Activated T-helper 2 cell treated with anti-CD3 and anti-CD28 coated beads, Interferon-gamma antibody, Interleukin-2, Interleukin-4, amounts not matched to agents 10 μg/mL and 5 μg/mL and 100 μg/mL, durations not matched to agents 14 hours and 24 hours and 36 hours (primary cell): Measurements from ENCODE around the gene PTPN6. TPM values are rescaled to one million over a fixed set of nuclear protein-coding genes. Genes with fewer than 3 reads are reported as not detected.
"Not testable (repeated sequence)": the region's sequence is repeated elsewhere in the genome, so short reads cannot be mapped to it uniquely, and the experiment has no call there.

Experiments used
- DNase-seq: peaks from one replicate; pipeline ENCODE4 v3.0.0; 2021; ENCODE audit warnings: low spot score
- H3K27ac Mint-ChIP-seq: one replicate; pipeline ENCODE4 v1.8.0; 2021; ENCODE audit warnings: mixed read lengths
- H3K27me3 Mint-ChIP-seq: one replicate; pipeline ENCODE4 v1.8.0; 2021; ENCODE audit warnings: low read depth, mixed read lengths
- H3K36me3 Mint-ChIP-seq: one replicate; pipeline ENCODE4 v1.8.0; 2021; ENCODE audit warnings: low read depth, mixed read lengths
- H3K4me1 Mint-ChIP-seq: one replicate; pipeline ENCODE4 v1.8.0; 2021; ENCODE audit warnings: low read depth, mixed read lengths
- H3K4me3 Mint-ChIP-seq: one replicate; pipeline ENCODE4 v1.8.0; 2021; ENCODE audit warnings: low read depth, mild to moderate bottlenecking, moderate library complexity, mixed read lengths
- H3K9me3 Mint-ChIP-seq: one replicate; pipeline ENCODE4 v1.8.0; 2021; ENCODE audit warnings: mixed read lengths
- intact Hi-C: fragments of 100-400 bp; cut with micrococcal nuclease; formaldehyde crosslinking; loops from one replicate; pipeline ENCODE4 v1.15.1; 2023
- total RNA-seq: library from RNA; stranded (reverse); gene quantifications from 2 replicates; pipeline ENCODE4 v1.2.3, GENCODE V29; 2022

Gene PTPN6
- 250 and 252 TPM in 2 replicates for total RNA-seq

DNA sequence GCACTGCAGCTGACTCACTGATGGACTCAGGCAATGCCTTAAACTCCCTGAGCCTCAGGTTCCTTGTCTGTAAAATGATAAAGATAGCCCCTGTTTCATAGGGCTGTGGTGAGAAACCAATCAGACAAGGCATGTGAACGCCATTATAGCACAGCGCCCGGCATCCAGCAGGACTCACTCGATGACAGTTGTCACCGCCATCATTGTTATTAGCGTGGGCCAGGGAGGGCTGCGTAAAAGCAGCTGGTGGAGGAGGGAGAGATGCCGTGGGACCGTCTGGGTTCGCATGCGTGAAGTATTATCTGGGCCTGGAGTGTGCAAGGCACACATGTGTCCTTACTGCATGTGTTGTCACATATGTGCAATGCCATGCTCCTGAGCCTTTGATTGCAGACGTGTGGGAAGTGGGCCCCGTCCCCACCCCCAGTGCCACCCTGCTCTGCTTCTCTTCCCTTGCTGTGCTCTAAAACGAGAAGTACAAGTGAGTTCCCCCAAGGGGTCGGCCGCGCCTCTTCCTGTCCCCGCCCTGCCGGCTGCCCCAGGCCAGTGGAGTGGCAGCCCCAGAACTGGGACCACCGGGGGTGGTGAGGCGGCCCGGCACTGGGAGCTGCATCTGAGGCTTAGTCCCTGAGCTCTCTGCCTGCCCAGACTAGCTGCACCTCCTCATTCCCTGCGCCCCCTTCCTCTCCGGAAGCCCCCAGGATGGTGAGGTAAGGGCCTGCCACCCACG, at the start of gene PTPN6:
PTPN6 (plus strand) TSS at position 546 of the 730 bp plus-strand sequence; CDS start at position 703, 157 bp downstream.
- intact Hi-C loops = loop anchor here (5.0 kb wide), 1 partner anchor 419 kb away; the partner anchor contains the start of gene GAPDH
- H3K9me3 Mint-ChIP-seq = no peaks in the 10 kb centered on the region
- H3K4me3 Mint-ChIP-seq = peak within 1 kb of the TSS; percentile 94
- peak within 1 kb of the TSS; percentile 97 for H3K27ac Mint-ChIP-seq
- peak; percentile 53 for DNase-seq
- H3K36me3 Mint-ChIP-seq = peaks cover 61% of the 10 kb centered on the region
- H3K4me1 Mint-ChIP-seq = peaks cover 68% of the 10 kb centered on the region
- H3K27me3 Mint-ChIP-seq = no peaks in the 10 kb centered on the region

DNA sequence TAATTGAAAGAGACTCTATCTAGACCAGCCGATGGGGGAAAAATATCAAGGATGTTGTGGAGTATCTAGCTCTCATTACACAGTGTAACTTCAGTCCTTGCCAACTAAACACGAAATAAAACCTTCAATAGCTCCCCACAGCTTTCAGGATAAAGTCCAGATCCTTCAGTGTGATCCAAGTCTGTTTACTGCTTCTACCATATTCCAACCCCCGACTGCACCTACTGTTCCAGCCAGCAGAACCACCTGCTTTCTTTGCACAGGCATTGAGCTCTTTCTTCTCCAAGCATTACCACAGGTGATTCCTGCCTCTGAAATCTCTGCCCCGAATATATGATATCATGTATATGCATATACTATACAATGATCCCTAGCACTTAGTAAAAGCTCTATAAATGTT, 48.7 kb upstream of the PTPN6 start:
- Mint-ChIP-seq H3K27ac (no peak overlapping the region), H3K36me3 (no peaks in the 10 kb centered on the region), H3K4me1 (peaks cover 6% of the 10 kb centered on the region), H3K27me3 (no peaks in the 10 kb centered on the region), H3K4me3 (no peak overlapping the region), H3K9me3 (no peaks in the 10 kb centered on the region)
- intact Hi-C loops = no loop called here
- no peak for DNase-seq

DNA sequence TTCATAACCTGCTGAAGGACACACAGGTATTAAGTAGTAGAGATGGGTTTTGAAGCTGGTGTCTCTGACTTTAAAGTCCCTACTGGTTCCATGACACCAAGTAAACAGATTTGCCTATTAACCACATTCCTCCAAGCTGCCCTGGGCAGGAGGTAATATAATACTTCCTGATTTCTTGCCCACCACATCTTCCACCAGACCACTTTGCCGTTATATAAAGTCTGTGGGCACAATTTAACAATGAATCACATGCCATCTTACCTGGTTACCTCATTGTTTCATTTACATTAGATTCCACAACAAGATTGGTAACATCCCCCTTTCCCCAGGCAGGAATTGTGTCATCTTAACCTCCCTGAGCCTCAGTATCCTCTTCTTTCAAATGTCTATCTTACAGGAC, 47.4 kb upstream of the PTPN6 start:
- no peak overlapping the region for H3K27ac Mint-ChIP-seq
- H3K4me3 Mint-ChIP-seq = no peak overlapping the region
- no peaks in the 10 kb centered on the region for H3K36me3 Mint-ChIP-seq
- no peaks in the 10 kb centered on the region for H3K9me3 Mint-ChIP-seq
- no peak for DNase-seq
- H3K4me1 Mint-ChIP-seq = peaks cover 6% of the 10 kb centered on the region
- H3K27me3 Mint-ChIP-seq = no peaks in the 10 kb centered on the region
- intact Hi-C loops = loop anchor here (1.0 kb wide), 3 partner anchors 11 to 30 kb away; partner anchors contain the start of genes ENO2 and SPSB2

DNA sequence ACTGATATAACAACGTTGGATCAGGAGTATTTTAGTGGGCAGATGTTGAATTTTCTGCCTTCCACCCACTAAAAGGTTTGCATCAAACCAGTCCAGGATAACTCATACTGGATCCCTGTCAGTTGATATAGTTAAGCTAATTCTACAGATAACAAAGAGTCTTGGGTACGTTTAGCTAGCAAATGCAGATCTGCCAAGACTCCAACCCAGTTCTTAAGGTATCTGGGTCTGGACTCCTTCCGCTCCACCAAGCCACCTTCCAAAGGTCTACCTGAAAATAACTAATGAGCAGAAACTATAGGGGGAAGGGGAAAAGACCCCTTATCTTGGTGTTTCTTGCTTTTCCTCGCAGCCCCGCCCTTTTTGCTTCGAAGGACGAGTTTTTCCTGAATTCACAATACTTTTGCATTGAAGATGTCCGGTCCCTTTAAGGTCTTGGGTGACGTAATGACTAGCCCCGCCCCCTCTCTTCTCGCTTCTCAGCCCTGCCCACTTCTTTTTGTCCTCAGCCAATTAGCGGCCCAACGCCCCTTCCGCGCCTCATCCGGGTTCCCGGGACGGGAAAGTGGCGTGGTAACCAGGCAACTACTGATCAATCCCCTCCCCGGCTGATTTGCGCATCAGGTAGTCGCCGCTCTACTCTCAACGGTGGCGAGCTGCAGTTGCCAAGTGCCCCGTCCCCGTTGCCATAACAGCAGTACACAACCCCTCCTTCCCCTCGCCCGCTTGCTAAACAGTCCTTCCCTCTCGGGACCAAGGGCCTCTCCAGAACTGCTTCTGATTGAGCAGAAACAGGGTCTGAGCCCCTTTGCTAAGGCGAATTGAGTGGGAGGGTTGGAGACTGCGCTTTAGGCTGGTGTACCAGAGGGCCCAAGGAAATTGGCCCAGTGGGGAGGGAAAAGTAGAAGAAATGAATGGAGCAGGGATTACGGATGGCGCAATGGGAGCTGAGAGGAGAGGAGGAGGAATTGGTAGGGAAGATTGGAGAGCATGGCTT, 46.6 kb upstream of the PTPN6 start, which contains the start of gene LRRC23:
LRRC23 (plus strand) TSS at position 543 of the 997 bp plus-strand sequence. CDS start 812 bp downstream, outside the sequence.
- intact Hi-C loops = loop anchor here (1.0 kb wide), 3 partner anchors 10 to 31 kb away; partner anchors contain the start of genes ENO2 and SPSB2
- H3K4me3 Mint-ChIP-seq = no peak within 1 kb of the TSS

DNA sequence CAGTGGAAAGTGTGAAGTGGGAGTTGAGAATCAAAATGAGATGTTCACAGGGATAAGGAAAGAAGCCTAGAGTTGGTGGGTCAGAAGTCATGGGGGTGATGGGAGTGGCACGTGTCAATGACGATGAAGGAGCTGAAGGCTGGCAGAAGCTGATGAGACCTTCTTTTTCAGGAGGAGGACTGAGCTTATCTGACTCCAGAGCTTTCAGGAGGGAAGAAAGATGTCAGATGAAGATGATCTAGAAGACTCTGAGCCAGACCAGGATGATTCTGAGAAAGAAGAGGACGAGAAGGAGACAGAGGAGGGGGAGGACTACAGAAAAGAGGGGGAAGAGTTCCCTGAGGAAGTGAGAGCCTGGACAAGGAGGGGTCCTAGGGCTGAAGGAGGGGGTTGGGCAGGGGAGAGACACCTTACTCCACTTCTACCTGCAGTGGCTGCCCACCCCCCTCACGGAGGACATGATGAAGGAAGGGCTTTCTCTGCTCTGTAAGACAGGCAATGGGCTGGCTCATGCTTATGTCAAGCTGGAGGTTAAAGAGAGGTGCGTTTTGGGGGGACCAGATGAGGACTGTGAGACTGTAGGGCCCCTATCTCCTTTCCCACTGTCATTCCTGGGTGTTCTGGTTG, 45.6 kb upstream of the PTPN6 start:
- no peak for DNase-seq
- H3K4me3 Mint-ChIP-seq = no peak overlapping the region
- H3K27ac Mint-ChIP-seq = no peak overlapping the region
- no peaks in the 10 kb centered on the region for H3K27me3 Mint-ChIP-seq
- intact Hi-C loops = no loop called here
- peaks cover 2% of the 10 kb centered on the region for H3K4me1 Mint-ChIP-seq
- H3K9me3 Mint-ChIP-seq = no peaks in the 10 kb centered on the region
- H3K36me3 Mint-ChIP-seq = no peaks in the 10 kb centered on the region

More for the DNA sequence above, 46.6 kb upstream of the PTPN6 start, which contains the start of gene LRRC23:
- Mint-ChIP-seq H3K27ac (no peak within 1 kb of the TSS), H3K36me3 (no peaks in the 10 kb centered on the region), H3K9me3 (no peaks in the 10 kb centered on the region), H3K4me1 (peaks cover 6% of the 10 kb centered on the region), H3K27me3 (no peaks in the 10 kb centered on the region)
- peak; percentile 97 for DNase-seq

DNA sequence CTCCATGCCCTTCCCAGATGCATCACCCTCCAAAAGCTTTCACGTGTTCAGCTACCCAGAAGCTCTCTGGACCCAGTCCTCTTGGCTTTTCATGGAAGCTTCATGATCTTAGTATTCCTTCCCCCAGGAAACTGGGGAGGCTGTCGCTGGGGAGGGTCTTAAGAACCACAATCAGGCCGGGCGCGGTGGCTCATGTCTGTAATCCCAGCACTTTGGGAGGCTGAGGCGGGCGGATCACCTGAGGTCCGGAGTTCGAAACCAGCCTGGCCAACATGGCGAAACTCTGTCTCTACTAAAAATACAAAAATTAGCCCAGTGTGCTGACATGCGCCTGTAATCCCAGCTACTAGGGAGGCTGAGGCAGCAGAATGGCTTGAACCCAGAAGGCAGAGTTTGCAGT, 43.0 kb upstream of the PTPN6 start:
- H3K4me3 Mint-ChIP-seq, H3K4me1 Mint-ChIP-seq, intact Hi-C loops, H3K9me3 Mint-ChIP-seq, H3K36me3 Mint-ChIP-seq, DNase-seq, H3K27me3 Mint-ChIP-seq, H3K27ac Mint-ChIP-seq: not testable (repeated sequence)

DNA sequence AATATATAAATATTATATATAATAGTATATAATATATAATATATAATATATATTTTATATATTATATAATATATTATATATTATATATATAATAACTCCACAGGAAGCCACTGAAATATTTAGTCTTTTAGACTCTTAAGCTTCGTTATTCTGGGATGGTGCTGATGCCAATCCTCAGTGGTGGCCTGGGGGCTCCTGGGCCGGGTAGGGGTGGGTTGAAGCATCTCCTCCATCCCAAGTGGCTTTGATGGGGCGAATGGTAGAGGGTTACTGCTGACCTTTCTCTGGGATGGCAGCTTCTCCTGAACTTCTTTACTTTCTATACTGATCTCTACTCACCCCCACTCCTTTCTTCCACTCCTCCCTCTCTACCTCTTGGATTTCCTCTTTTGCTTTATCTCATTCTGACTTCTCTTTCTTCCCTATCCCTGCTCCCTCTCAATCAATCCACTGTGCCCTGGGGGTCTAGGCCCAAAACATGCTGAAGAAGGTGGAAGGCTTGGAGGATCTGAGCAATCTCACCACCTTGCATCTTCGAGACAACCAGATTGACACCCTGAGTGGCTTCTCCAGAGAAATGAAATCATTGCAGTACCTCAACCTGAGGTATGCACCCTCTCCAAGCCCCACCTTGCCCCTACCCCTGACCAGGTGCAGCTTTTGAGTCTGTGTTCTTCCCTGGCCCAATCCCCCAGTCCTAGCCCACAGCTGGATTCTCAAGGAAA, 41.6 kb upstream of the PTPN6 start:
- no peak overlapping the region for H3K4me3 Mint-ChIP-seq
- intact Hi-C loops = no loop called here
- no peaks in the 10 kb centered on the region for H3K36me3 Mint-ChIP-seq
- peaks cover 9% of the 10 kb centered on the region for H3K4me1 Mint-ChIP-seq
- no peaks in the 10 kb centered on the region for H3K9me3 Mint-ChIP-seq
- H3K27ac Mint-ChIP-seq = no peak overlapping the region
- DNase-seq = no peak
- H3K27me3 Mint-ChIP-seq = no peaks in the 10 kb centered on the region

DNA sequence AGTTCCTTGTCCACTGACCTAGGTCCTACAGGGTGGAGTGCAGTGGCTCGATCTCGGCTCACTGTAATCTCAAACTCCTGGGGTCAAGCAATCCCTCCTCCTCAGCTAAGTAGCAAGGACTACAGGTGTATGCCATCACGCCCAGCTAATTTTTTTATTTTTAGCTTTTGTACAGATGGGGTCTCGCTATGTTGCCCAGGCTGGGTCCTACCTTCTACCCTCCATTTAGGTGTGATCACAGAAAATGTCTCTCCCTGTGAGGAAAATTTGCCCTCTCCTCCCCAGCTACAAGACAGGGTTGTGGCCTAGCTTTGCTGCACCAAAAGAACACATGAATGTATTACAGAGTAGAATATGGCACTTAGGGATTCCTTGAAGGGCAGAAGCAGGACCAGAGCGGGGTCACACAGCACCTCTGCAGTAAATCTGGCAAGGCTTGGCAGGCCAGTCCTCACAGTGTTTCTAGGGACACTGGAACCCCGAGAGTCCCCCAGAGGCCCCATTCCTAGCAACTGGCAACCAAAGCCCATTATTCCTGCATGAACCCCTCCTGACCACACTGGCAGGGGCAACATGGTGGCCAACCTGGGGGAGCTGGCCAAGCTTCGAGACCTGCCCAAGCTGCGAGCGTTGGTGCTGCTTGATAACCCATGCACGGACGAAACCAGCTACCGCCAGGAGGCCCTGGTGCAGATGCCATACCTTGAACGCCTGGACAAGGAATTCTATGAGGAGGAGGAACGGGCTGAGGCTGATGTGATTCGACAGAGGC, 38.8 kb upstream of the PTPN6 start:
- Mint-ChIP-seq H3K36me3 (peaks cover 17% of the 10 kb centered on the region), H3K4me3 (peak overlapping the region; percentile 68), H3K27me3 (no peaks in the 10 kb centered on the region), H3K27ac (peak overlapping the region; percentile 78), H3K9me3 (no peaks in the 10 kb centered on the region), H3K4me1 (peaks cover 20% of the 10 kb centered on the region)
- intact Hi-C loops = no loop called here
- no peak for DNase-seq

DNA sequence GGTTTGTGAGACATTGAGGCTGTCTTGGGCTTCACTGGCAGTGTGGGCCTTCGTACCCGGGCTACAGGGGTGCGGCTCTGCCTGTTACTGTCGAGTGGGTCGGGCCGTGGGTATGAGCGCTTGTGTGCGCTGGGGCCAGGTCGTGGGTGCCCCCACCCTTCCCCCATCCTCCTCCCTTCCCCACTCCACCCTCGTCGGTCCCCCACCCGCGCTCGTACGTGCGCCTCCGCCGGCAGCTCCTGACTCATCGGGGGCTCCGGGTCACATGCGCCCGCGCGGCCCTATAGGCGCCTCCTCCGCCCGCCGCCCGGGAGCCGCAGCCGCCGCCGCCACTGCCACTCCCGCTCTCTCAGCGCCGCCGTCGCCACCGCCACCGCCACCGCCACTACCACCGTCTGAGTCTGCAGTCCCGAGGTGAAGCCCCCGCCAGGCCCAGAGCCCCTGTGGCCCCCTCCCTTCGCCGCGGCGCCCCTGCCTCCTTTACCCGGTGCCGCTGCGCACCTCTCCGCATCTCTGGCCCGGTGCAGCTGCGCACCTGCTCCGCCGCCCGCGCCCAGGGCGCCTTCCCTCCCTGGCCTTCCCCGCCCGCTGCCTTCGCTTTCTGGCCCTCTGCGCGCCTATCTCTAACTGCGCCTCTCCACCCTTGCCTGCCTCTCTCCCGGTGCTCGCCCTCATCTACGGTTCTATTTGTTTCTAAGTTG, 36.8 kb upstream of the PTPN6 start, which contains the start of gene ENO2:
ENO2 (plus strand) TSS at position 335 of the 701 bp plus-strand sequence. CDS start 1,253 bp downstream, outside the sequence.
- no peaks in the 10 kb centered on the region for H3K9me3 Mint-ChIP-seq
- peak within 1 kb of the TSS; percentile 77 for H3K27ac Mint-ChIP-seq
- H3K27me3 Mint-ChIP-seq = no peaks in the 10 kb centered on the region
- DNase-seq = peak; percentile 74
- intact Hi-C loops = loop anchor here (1.0 to 2.0 kb wide), 2 partner anchors 10 to 42 kb away; partner anchors contain the start of genes LRRC23 and SPSB2
- H3K4me1 Mint-ChIP-seq = peaks cover 21% of the 10 kb centered on the region
- peak within 1 kb of the TSS; percentile 93 for H3K4me3 Mint-ChIP-seq
- peaks cover 30% of the 10 kb centered on the region for H3K36me3 Mint-ChIP-seq

DNA sequence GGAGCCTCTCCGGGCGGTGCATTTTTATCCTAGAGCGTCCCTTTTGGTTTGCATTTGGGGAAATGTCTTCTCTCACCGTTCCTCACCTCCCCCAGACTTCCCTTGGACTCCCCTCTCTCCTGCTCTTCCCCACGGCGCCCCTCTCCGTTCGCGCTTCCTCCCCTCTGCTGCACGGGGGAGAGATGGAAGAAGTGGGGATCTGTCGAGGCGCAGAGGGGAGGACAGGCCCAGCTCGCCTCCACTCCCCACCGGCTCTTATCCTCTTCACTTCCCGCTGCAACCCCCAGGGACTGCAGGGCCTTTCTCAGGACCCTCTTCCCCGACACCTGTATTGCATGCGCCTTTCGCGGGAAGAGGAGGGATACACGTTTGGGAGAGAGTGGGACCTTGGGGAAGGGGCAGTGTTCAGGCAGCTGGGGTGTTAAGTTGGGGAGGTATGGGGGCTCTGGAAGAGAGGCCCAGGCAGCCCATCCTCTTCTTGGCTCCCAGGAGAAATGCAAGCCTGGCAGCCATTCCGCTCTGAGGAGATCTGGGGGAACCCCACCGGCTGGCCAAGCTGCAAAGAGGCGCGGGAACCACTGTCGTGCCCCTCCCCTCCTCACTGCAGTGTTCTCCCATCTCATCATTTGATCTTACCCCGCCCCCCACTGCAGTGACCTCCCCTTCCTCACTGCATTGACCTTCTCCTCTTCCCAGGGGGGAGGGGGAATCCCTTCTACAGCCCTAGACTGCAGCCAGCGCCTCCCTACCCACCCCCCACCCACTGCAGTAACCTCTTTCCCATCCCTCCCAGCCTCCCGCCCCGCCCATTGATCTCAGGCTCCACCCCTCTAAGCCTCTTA, 36.0 kb upstream of the PTPN6 start:
- Mint-ChIP-seq H3K27me3 (no peaks in the 10 kb centered on the region), H3K4me1 (peaks cover 28% of the 10 kb centered on the region), H3K36me3 (peaks cover 38% of the 10 kb centered on the region), H3K9me3 (no peaks in the 10 kb centered on the region), H3K4me3 (peak overlapping the region; percentile 93), H3K27ac (peak overlapping the region; percentile 77)
- DNase-seq = no peak
- intact Hi-C loops = loop anchor here (1.0 to 2.0 kb wide), 2 partner anchors 11 to 42 kb away; partner anchors contain the start of genes LRRC23 and SPSB2
